HG03439 (cell line): ENCODE data around the gene PPP4R2.
"Not testable (repeated sequence)": the region's sequence is repeated elsewhere in the genome, so short reads cannot be mapped to it uniquely, and the experiment has no call there.

Experiments
- ATAC-seq: cut with Tn5 transposase; IDR thresholded peaks from one replicate; pipeline ENCODE4 v1.9.1; 2021; ENCODE audit warnings: mild to moderate bottlenecking, moderate library complexity; ENCODE audit not compliant: unreplicated experiment

Gene PPP4R2

GRCh38 chr3:73021301-73021835, 24.8 kb downstream of the PPP4R2 start:
- no peak for ATAC-seq

- no peak for ATAC-seq
Measured at GRCh38 chr3:73024836-73025235, 28.2 kb downstream of the PPP4R2 start.

- ATAC-seq: no peak
Measured at GRCh38 chr3:73026111-73026759, 29.6 kb downstream of the PPP4R2 start.

GRCh38 chr3:73026760-73027113, 30.1 kb downstream of the PPP4R2 start:
- no peak for ATAC-seq

- ATAC-seq: no peak
Measured at GRCh38 chr3:73028803-73029202, 32.2 kb downstream of the PPP4R2 start.

- ATAC-seq: no peak
Measured at GRCh38 chr3:73029321-73029796, 32.7 kb downstream of the PPP4R2 start.

GRCh38 chr3:73030073-73030597, 33.5 kb downstream of the PPP4R2 start:
- no peak for ATAC-seq

- ATAC-seq: no peak
Measured at GRCh38 chr3:73031573-73032103, 35.0 kb downstream of the PPP4R2 start.

GRCh38 chr3:73036694-73037591, 40.3 kb downstream of the PPP4R2 start:
- ATAC-seq: no peak

- no peak for ATAC-seq
Measured at GRCh38 chr3:73041537-73041936, 44.9 kb downstream of the PPP4R2 start.

- ATAC-seq: no peak
Measured at GRCh38 chr3:73043414-73043813, 46.8 kb downstream of the PPP4R2 start.

- ATAC-seq: no peak
Measured at GRCh38 chr3:73045391-73045790, 48.8 kb downstream of the PPP4R2 start.

- ATAC-seq: no peak
Measured at GRCh38 chr3:73046195-73046594, 49.6 kb downstream of the PPP4R2 start.

GRCh38 chr3:73049319-73049718, 52.7 kb downstream of the PPP4R2 start:
- no peak for ATAC-seq

- ATAC-seq: no peak
Measured at GRCh38 chr3:73052857-73053256, 56.2 kb downstream of the PPP4R2 start.

- ATAC-seq: no peak
Measured at GRCh38 chr3:73055583-73055982, 59.0 kb downstream of the PPP4R2 start.

GRCh38 chr3:73056014-73056844, 59.6 kb downstream of the PPP4R2 start:
- ATAC-seq: no peak

GRCh38 chr3:73056845-73057150, 60.2 kb downstream of the PPP4R2 start:
- ATAC-seq: no peak

GRCh38 chr3:73060302-73060723, 63.7 kb downstream of the PPP4R2 start:
- ATAC-seq: no peak

- no peak for ATAC-seq
Measured at GRCh38 chr3:73061416-73061815, 64.8 kb downstream of the PPP4R2 start, which contains the start of gene EBLN2. TSS of gene EBLN2 (plus strand) at chr3:73061659. CDS start at chr3:73062082, 423 bp downstream.

- ATAC-seq: not testable (repeated sequence)
Measured at GRCh38 chr3:73066243-73066642, 69.6 kb downstream of the PPP4R2 start.
